Activated CD4-positive, alpha-beta T cell treated with anti-CD3 and anti-CD28 coated beads, Interleukin-2, Interleukin-4, amounts not matched to agents 100 ng/mL and 50 ng/mL, durations not matched to agents 16 hours and 8 hours (primary cell): Measurements from ENCODE around the gene HASPIN.

Source experiments
- DNase-seq: peaks from one replicate; pipeline ENCODE4 v3.0.0-alpha.2; 2020; ENCODE audit warnings: low spot score

The HASPIN gene

DNA sequence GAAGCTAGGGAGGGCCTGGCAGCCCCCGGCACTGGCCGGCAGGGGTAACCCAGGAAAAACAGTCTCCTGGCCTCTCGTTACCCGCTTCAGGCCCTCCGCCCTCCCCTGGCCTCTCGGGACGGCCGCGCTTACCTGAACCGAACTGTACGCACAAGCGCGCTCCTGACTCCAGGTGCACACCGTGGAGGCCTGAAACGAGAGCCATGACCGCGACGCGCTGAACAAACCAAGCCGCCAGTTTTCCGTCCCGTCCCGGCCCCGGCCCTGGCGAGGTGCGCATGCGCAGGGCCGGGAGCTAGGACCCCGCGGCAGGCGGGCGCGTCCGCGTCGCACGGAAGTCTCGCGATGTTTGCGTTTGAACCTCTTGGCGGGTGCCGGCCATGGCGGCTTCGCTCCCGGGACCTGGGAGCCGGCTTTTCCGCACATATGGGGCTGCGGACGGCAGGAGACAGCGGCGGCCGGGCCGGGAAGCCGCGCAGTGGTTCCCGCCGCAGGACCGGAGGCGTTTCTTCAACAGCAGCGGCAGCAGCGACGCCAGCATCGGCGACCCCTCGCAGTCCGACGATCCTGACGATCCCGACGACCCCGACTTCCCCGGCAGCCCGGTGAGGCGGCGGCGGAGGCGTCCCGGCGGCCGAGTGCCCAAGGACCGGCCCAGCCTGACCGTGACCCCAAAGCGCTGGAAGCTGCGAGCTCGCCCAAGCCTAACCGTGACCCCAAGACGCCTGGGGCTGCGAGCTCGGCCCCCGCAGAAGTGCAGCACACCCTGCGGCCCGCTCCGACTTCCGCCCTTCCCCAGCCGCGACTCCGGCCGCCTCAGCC, at the start of gene HASPIN:
Gene HASPIN, plus strand, starts transcription at position 348 of the 822 bp plus-strand sequence. Its CDS starts 33 bp downstream, at position 381.
- DNase-seq: peak; percentile 96

- no peak for DNase-seq
These were observed 47.8 kb upstream of the HASPIN start for GRCh38 chr17:3675886-3676285.

DNA sequence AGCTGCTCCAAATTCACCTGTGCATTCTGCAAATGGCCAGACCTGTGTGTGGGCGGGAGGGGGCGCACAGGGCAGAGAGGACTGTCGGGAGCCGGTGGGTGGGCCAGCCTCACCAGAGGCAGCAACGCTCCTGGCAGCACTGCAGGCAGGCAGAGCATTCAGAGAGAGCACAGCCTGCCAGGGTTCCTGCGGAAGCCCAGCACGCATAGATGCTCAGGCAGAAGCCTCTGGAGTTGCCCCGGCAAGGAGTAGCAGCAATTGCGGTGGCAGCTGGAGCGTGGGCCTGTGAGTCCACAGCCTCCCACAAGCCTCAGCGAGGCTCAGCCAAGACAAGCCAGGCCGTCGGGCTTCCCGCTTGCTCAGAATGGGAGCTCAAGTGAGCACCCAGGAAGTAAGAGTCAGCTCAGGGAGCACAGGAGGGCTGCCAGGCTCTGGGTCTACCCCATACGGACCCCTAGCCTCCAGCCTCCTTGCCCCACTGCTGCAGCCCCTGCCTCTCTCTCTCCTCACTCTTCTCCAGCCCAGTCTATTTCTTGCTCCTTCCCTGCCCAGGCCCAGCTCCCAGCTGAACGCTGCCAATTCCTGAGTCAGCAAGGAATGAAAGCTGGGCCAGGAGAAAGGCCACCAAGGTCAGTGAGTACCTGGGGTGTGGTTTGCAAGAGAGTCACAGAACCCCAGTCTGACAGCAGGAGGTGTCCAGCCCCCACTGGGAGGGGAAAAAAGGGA, 45.4 kb upstream of the HASPIN start:
- DNase-seq: no peak

- no peak for DNase-seq
These were observed 44.7 kb upstream of the HASPIN start for GRCh38 chr17:3678821-3679530.

DNA sequence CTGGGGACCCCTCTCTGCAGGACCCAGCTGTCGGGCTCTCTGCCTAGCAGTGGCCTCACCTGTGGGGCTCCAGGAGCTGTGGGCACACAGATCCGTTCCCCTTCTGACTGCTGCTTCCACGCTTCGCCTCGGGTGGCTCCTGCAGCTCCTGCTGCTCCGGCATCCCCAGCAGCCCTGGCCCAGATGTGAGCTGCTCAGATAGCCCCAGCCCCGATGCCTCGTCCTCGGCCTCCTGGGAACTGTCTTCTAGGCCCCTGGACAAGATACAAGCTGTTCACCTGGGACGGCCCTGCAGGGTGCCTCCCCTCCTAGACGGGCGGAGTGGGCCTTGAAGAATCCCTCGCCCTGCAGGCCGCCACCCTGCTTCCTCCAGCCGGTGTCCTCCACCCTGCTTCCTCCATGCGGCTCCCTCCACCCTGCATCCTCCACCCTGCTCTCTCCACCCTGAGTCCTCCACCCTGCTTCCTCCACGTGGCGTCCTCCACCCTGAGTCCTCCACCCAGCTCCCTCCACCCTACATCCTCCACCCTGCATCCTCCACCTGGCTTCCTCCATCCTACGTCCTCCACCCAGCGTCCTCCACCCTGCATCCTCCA, 44.1 kb upstream of the HASPIN start:
- no peak for DNase-seq

DNA sequence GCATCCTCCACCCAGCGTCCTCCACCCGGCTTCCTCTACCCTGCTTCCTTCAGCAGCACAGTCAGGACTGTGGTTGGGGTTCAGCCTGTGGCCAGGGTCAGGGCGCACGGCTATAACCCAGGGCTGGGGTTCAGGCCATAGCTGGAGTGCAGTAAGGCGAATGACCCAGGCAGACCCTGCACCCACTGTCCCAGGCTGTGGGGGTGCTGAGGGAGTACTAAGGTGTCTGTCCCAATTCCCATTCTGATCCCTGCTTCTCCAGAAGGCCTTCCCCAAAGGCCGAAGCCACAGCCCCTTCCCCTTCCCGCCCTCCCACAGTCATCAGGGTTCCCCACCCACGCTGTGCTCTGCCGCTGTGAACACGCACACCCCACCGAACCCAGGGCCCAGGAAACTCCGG, 42.6 kb upstream of the HASPIN start:
- no peak for DNase-seq

GRCh38 chr17:3681565-3681964, 42.1 kb upstream of the HASPIN start:
- no peak for DNase-seq

DNA sequence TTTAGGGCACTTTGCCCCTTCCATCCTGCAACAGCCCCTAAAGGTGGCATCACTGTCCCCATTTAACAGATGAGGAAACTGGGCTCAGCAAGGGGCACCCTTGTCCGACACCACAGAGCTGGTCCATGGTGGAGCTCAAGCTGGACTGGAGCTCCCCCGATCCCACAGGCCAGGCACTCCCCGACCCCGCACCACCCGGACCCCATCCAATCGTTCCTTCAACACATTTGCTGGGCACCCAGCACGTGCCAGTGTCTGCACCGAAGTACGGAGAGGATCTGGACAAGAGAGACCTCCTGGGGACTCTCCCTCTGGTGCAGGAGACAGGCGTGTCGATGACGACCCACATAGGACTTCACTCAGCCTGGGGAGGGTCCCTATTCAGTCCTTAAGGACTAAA, 41.7 kb upstream of the HASPIN start:
- DNase-seq: no peak

GRCh38 chr17:3683054-3683511, 40.6 kb upstream of the HASPIN start:
- DNase-seq: peak; percentile 67

- DNase-seq: no peak
These were observed 38.5 kb upstream of the HASPIN start for GRCh38 chr17:3685174-3685573.

GRCh38 chr17:3688027-3688553, 35.6 kb upstream of the HASPIN start:
- no peak for DNase-seq

DNA sequence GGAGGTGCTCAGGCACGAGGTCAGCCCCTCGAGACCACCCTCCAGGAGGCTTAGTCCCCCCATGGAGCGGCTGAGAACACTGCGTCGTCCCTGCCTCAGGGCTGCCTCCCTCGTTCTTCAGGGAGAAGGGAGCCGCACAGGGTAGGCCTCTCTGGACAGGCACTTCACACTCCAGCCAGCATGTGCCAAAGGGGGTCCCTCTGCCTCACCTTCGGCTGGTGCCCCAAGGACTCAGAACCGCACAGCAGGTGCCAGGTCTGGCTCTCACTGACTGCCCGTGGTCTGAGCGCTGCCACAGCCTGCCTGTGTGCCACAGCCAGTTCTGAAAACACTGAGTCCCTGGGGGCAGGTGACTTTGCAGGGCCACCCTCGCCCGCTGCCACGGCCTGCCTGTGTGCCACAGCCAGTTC, 34.8 kb upstream of the HASPIN start:
- no peak for DNase-seq

DNA sequence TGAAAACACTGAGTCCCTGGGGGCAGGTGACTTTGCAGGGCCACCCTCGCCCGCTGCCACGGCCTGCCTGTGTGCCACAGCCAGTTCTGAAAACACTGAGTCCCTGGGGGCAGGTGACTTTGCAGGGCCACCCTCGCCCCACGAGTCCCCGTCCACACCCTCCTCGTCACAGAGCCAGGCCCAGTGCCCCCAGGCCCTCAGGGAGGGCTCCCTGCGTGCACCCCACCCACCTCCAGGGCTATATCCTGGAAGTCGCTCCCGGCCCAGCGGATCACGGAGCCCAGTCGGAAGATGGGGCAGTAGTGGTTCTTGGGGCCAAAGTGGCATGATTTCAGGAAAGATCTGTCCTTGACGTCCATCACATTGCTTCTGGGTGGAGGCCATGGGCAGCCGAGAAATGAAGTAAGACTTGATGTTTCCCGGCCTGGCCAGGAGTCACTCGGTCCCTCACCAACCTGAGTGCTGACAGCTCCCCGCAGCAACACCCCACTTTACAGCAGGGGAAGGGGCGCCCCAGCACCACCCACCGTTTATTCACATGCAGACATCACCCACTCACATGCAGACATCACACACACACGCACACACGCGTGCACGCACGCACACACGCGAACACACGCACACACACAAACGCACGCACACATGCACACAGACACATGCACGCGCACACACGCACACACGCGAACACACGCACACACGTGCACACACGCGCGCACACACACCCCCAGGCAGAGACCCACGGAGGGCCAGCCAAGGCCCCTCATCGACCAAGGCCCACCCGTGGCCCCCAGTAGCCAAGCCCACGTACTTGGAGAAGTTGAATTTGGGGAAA, 34.2 kb upstream of the HASPIN start:
- no peak for DNase-seq

DNA sequence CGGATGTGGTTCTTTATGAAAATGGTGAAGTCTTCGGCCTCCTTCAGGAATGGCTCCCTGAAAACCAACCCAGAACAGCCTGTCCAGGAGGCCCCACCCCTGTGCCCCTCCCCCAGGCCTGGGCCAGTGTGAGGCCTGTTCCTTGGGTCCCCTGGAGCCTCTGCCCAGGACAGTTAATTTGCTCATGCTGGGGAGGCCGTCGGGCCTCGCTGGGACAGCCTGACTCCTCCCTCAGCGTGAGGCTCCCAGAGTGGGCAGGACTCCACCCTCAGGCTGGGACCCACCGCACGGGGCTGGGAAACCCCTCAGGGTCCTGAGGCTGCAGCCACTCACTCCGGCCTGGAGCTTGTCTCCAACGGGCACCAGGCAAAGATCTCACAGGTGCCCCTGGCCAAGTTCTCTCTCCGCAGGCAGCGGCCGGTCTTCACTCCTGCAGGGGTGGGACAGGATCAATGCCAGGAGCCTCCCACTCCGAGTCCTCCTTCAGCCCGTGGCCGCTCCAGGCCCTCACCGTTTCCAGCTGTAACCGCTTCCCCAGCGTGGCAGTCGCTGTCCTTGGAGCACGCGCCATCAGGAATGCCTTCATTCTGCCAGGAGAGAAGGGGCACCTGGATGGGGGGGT, 33.5 kb upstream of the HASPIN start:
- DNase-seq: no peak

DNA sequence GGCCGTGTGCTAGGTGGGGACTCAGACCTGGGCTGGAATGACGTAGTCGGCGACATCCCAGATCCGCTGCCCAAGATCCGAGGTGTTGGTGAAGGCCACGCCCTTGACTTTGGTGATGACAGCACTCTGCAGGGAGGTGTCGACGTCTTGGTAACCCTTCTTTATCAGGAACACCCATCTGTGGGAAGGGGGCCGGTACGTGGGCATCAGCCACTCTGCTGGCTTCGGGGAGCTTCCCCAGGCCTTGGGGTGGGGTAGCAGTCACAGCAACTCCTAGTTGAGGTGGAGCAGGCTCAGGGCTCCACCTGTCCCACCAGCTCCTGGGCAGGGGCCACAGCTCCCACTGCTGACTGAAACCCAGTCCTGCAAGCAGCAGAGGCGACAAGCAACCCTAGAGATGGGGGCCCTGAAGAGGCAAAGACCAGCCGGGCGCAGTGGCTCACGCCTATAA, 32.1 kb upstream of the HASPIN start:
- DNase-seq: no peak

DNA sequence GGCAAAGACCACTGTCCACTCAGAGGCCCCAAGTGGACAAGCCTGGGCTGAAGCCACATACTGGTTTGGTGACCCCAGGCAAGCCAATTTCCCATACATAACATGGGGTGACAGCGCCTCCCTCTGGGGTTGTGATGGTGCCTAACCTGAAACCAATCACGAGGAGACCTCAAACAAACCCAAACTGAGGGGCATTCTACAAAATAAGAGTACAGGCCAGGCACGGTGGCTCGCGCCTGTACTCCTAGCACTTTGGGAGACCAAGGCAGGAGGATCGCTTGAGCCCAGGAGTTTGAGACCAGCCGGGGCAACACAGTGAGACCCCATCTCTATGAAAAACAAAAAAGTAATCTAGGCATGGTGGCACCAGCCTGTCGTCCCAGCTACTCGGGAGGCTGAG, 31.4 kb upstream of the HASPIN start:
- DNase-seq: no peak

GRCh38 chr17:3693141-3693540, 30.6 kb upstream of the HASPIN start:
- no peak for DNase-seq

DNA sequence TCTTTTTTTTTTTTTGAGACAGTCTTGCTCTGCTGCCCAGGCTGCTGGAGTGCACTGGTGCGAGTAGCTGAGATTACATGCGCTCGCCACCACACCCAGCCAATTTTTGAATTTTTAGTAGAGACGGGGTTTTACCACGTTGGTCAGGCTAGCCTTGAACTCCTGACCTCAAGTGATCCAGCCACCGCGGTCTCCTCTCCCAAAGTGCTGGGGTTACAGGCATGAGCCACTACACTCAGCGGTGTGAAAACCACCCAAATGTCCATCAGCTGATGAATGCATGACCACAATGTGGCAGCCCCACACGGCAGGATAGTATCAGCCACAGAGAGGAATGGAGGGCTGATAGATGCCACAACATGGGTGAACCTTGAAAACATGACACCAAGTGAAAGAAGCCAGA, 29.9 kb upstream of the HASPIN start:
- peak; percentile 77 for DNase-seq

DNA sequence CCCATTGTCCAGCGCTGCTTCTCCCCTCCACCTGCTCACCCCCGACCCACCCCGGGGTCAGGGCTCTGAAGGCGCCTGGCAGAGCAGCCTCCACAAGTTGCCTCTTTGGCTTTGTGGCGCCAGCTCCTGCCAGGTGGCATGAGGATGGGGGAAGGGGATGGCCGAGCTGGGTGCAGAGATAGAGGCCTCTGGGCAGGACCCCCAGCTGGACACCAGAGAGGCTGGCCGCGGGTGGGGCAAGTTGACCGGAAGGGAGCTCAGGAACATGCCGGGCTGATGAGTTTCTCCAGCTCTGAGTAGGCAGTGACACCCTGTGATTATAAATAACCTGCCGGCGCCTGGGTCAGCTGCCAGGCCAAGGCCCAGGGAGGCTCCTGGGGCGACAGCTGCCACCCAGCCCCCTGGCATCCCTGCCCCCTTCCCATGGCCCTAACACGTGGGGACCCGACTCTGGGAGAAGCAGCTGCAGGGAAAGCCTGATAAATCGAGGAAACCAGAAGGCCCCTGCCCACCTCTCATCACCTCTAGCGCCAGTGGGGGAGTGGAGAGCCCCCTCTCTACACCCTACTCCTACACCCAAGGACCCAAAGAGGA, 28.5 kb upstream of the HASPIN start:
- no peak for DNase-seq
